SK-N-SH (cell line): ENCODE data around the gene ADAMTS17. TPM values are rescaled to one million over a fixed set of nuclear protein-coding genes. Genes with fewer than 3 reads are reported as not detected.

Source experiments
- CTCF ChIA-PET: fragments of 300-600, 350-600 bp; formaldehyde crosslinking; extraction: SDS; loops from one replicate; lab custom pipeline; 2021; lab: Yijun Ruan, JAX
- POLR2A ChIA-PET: fragments of 350-600 bp; sonication (Branson Sonifier 250); formaldehyde crosslinking; extraction: SDS; loops from one replicate; lab custom pipeline; 2020; ENCODE audit warnings: antibody characterized with exemption, inconsistent platforms; lab: Yijun Ruan, JAX
- DNase-seq: peaks from one replicate; pipeline ENCODE4 v3.0.0; 2012
- H2AFZ ChIP-seq: fragments of 200-600 bp; sonication (generic); 2 replicates; pipeline ENCODE4 v1.8.1; 2016; ENCODE audit warnings: antibody characterized with exemption, mild to moderate bottlenecking, low read depth
- H3F3A ChIP-seq: fragments of 200-600 bp; sonication (generic); replicated peaks from 2 replicates; pipeline ENCODE3; 2016; ENCODE audit warnings: antibody characterized with exemption, mild to moderate bottlenecking; ENCODE audit not compliant: insufficient read depth
- H3K27ac ChIP-seq, 2 experiments: fragments of 200-500 bp in 1 of 2; fragments of 200-600 bp in 1 of 2; sonication (Bioruptor generic) in 1 of 2; sonication (generic), shearing (Covaris generic) in 1 of 2; 2 replicates each; pipeline versions ENCODE4 v1.5.1 to v1.6.1; 2014 to 2016; ENCODE audit warnings: low read depth in 2 of 2, inconsistent platforms in 1 of 2, low read length in 1 of 2, mild to moderate bottlenecking in 1 of 2, mixed read lengths in 1 of 2
- H3K27me3 ChIP-seq: fragments of 200-600 bp; sonication (generic), shearing (Covaris generic); 2 replicates; pipeline ENCODE4 v1.6.1; 2016; ENCODE audit warnings: mixed run types; ENCODE audit not compliant: insufficient read depth
- H3K36me3 ChIP-seq, 2 experiments: fragments of 200-500 bp in 1 of 2; fragments of 200-600 bp in 1 of 2; sonication (Bioruptor generic) in 1 of 2; sonication (generic) in 1 of 2; replicated peaks in 1 of 2; 2 replicates each; pipeline versions ENCODE3 to v1.5.1; 2014 to 2016; ENCODE audit warnings: low read length in 1 of 2, mild to moderate bottlenecking in 1 of 2; ENCODE audit not compliant: insufficient read depth in 2 of 2, control insufficient read depth in 1 of 2
- H3K4me1 ChIP-seq, 2 experiments: fragments of 200-500 bp in 1 of 2; fragments of 200-600 bp in 1 of 2; sonication (Bioruptor generic) in 1 of 2; sonication (generic), shearing (Covaris generic) in 1 of 2; 2 replicates each; pipeline versions ENCODE4 v1.5.1 to v1.6.1; 2014 to 2016; ENCODE audit warnings: low read depth in 1 of 2, low read length in 1 of 2, mixed run types in 1 of 2; ENCODE audit not compliant: insufficient read depth in 2 of 2, control insufficient read depth in 1 of 2
- H3K4me2 ChIP-seq: fragments of 200-600 bp; sonication (generic), shearing (Covaris generic); 2 replicates; pipeline ENCODE4 v1.6.1; 2017; ENCODE audit warnings: mixed run types
- H3K4me3 ChIP-seq, 2 experiments: fragments of 200-500 bp in 1 of 2; fragments of 200-600 bp in 1 of 2; sonication (Bioruptor generic) in 1 of 2; sonication (generic), shearing (Covaris generic) in 1 of 2; 2 replicates each; pipeline versions ENCODE4 v1.5.1 to v1.8.1; 2014 to 2016; ENCODE audit warnings: low read depth in 2 of 2, inconsistent platforms in 1 of 2, low read length in 1 of 2, mild to moderate bottlenecking in 1 of 2, mixed read lengths in 1 of 2, moderate library complexity in 1 of 2
- H3K79me2 ChIP-seq: fragments of 200-600 bp; sonication (generic); 2 replicates; pipeline ENCODE4 v1.8.1; 2017; ENCODE audit warnings: mild to moderate bottlenecking; ENCODE audit not compliant: insufficient read depth
- H3K9ac ChIP-seq: fragments of 200-600 bp; sonication (generic); 2 replicates; pipeline ENCODE4 v1.6.1; 2017; ENCODE audit warnings: mixed run types
- H3K9me2 ChIP-seq: fragments of 200-600 bp; sonication (generic); 2 replicates; pipeline ENCODE4 v1.6.1; 2017; ENCODE audit warnings: mixed run types
- H3K9me3 ChIP-seq: fragments of 200-600 bp; sonication (generic); 2 replicates; pipeline ENCODE4 v1.6.1; 2017; ENCODE audit warnings: mixed run types, mild to moderate bottlenecking, moderate library complexity
- H4K20me1 ChIP-seq: fragments of 200-600 bp; sonication (generic); 2 replicates; pipeline ENCODE4 v1.6.1; 2017; ENCODE audit warnings: mild to moderate bottlenecking, mixed run types; ENCODE audit not compliant: insufficient read depth
- CHD2 ChIP-seq: fragments of 150-350 bp; IDR thresholded peaks from 2 replicates; pipeline ENCODE4 v1.6.1; 2018; ENCODE audit warnings: low read length; ENCODE audit not compliant: partially characterized antibody
- ELF1 ChIP-seq: IDR thresholded peaks from 2 replicates; pipeline ENCODE4 v1.4.0; 2012
- EZH2phosphoT487 ChIP-seq: fragments of 200-600 bp; sonication (generic); IDR thresholded peaks from 2 replicates; pipeline ENCODE4 v1.6.1; 2017; ENCODE audit warnings: low read depth, mixed run types, mild to moderate bottlenecking, antibody characterized with exemption, moderate library complexity, borderline replicate concordance
- FOXJ3 ChIP-seq: sonication (generic); formaldehyde crosslinking; IDR thresholded peaks from 2 replicates; pipeline ENCODE4 v1.5.1; 2020; ENCODE audit warnings: mild to moderate bottlenecking, missing genetic modification reagents
- GABPA ChIP-seq: IDR thresholded peaks from 2 replicates; pipeline ENCODE4 v1.4.0; 2012; ENCODE audit warnings: low read depth, mild to moderate bottlenecking
- GATA2 ChIP-seq: sonication (generic); formaldehyde crosslinking; IDR thresholded peaks from 2 replicates; pipeline ENCODE4 v1.5.0; 2020; ENCODE audit warnings: mild to moderate bottlenecking, missing genetic modification reagents
- MAX ChIP-seq: IDR thresholded peaks from 2 replicates; pipeline ENCODE4 v1.4.0; 2012; ENCODE audit warnings: low read depth
- MXI1 ChIP-seq: IDR thresholded peaks from 2 replicates; pipeline ENCODE4 v1.6.1; 2012; ENCODE audit warnings: mild to moderate bottlenecking, low read depth, low read length, improper control_type of control experiment
- NFIC ChIP-seq: IDR thresholded peaks from 2 replicates; pipeline ENCODE4 v1.4.0; 2012; ENCODE audit warnings: borderline replicate concordance
- NRF1 ChIP-seq: IDR thresholded peaks from 2 replicates; pipeline ENCODE4 v1.6.1; 2012; ENCODE audit warnings: low read depth, mild to moderate bottlenecking, low read length
- PBX3 ChIP-seq: IDR thresholded peaks from 2 replicates; pipeline ENCODE4; 2012
- POLR2AphosphoS5 ChIP-seq: IDR thresholded peaks from 2 replicates; pipeline ENCODE4 v1.6.1; 2012; ENCODE audit warnings: low read depth, low read length
- RAD21 ChIP-seq: IDR thresholded peaks from 2 replicates; pipeline ENCODE4 v1.6.1; 2012; ENCODE audit warnings: mild to moderate bottlenecking, low read length
- RFX5 ChIP-seq: IDR thresholded peaks from 2 replicates; pipeline ENCODE4 v1.6.1; 2012; ENCODE audit warnings: mild to moderate bottlenecking, improper control_type of control experiment, low read length
- SMC3 ChIP-seq: IDR thresholded peaks from 2 replicates; pipeline ENCODE4 v1.6.1; 2012; ENCODE audit warnings: low read depth, low read length, improper control_type of control experiment
- TCF12 ChIP-seq: IDR thresholded peaks from 2 replicates; pipeline ENCODE4 v1.4.0; 2012
- TEAD4 ChIP-seq: IDR thresholded peaks from 2 replicates; pipeline ENCODE4 v1.4.0; 2012; ENCODE audit warnings: mild to moderate bottlenecking, borderline replicate concordance; ENCODE audit not compliant: insufficient read depth
- USF1 ChIP-seq: IDR thresholded peaks from 2 replicates; pipeline ENCODE4 v1.4.0; 2012; ENCODE audit warnings: low read depth, borderline replicate concordance
- USF2 ChIP-seq: fragments of 150-350 bp; IDR thresholded peaks from 2 replicates; pipeline ENCODE4 v1.6.1; 2017; ENCODE audit warnings: antibody characterized with exemption, low read length, low read depth, borderline replicate concordance
- YY1 ChIP-seq: IDR thresholded peaks from 2 replicates; pipeline ENCODE4 v1.4.0; 2012; ENCODE audit warnings: low read depth, mild to moderate bottlenecking
- WGBS: methylation state at CpG from one replicate; pipeline ENCODE4 v1.1.6; 2017; ENCODE audit warnings: low lambda C conversion rate; 5-methylcytosine and 5-hydroxymethylcytosine counted together
- polyA plus RNA-seq, 3 experiments: library from polyadenylated mRNA; depleted of rRNA; stranded (reverse); fragments of >200 nt; gene quantifications; 2 replicates each; pipeline ENCODE4 v1.2.3, GENCODE V29; 2012

Gene ADAMTS17
- polyA plus RNA-seq, 1 of the 3 experiments (the other 2 are of a cell fraction): not detected

- Histone ChIP-seq H3K4me1 (no peaks in the 10 kb centered on the region; a peak in 1 of 4 replicates), H3K79me2 (no peaks in the 10 kb centered on the region), H3K27me3 (no peaks in the 10 kb centered on the region), H3K4me3 (no peak overlapping the region), H4K20me1 (no peaks in the 10 kb centered on the region), H3F3A (no peaks in the 10 kb centered on the region), H3K27ac (no peak overlapping the region), H2AFZ (no peak overlapping the region), H3K4me2 (no peak overlapping the region), H3K36me3 (no peaks in the 10 kb centered on the region), H3K9me3 (no peaks in the 10 kb centered on the region), H3K9me2 (no peaks in the 10 kb centered on the region), H3K9ac (no peak overlapping the region)
- POLR2A ChIA-PET: no interaction called here
- TF ChIP-seq CHD2 (no peak), NFIC (no peak), GABPA (no peak), POLR2AphosphoS5 (no peak), YY1 (no peak), TEAD4 (no peak), PBX3 (no peak)
- DNase-seq: no peak
- CTCF ChIA-PET: no interaction called here
- 29% methylated on average over 11 of the region's 11 CpGs for WGBS
Observed at GRCh38 chr15:99967841-99968371, 373.9 kb downstream of the ADAMTS17 start.

GRCh38 chr15:99966815-99967214 lies 375.0 kb downstream of the ADAMTS17 start:
- Histone ChIP-seq H3K9ac (no peak overlapping the region), H3K4me3 (no peak overlapping the region), H3K9me3 (no peaks in the 10 kb centered on the region), H3K27me3 (no peaks in the 10 kb centered on the region), H4K20me1 (no peaks in the 10 kb centered on the region), H3K79me2 (no peaks in the 10 kb centered on the region), H3K9me2 (no peaks in the 10 kb centered on the region), H3K27ac (no peak overlapping the region), H3K4me2 (no peak overlapping the region), H3K4me1 (no peaks in the 10 kb centered on the region; a peak in 1 of 4 replicates), H3K36me3 (no peaks in the 10 kb centered on the region), H2AFZ (no peak overlapping the region), H3F3A (no peaks in the 10 kb centered on the region)
- no peak for DNase-seq
- ChIA-PET CTCF (no interaction called here), POLR2A (no interaction called here)
- TF ChIP-seq MAX (no peak), USF2 (no peak), NFIC (no peak), FOXJ3 (CRISPR knock-in tag) (no peak), NRF1 (no peak), PBX3 (no peak), POLR2AphosphoS5 (no peak), MXI1 (no peak), RFX5 (no peak), TCF12 (no peak), RAD21 (no peak), USF1 (no peak), GATA2 (CRISPR knock-in tag) (no peak), ELF1 (no peak), YY1 (no peak), SMC3 (no peak), EZH2phosphoT487 (no peak)
- 21% methylated on average over 3 of the region's 3 CpGs for WGBS
